ENCODE measurements around the gene SLC35F3.

GRCh38 chr1:234371414-234371813 lies 466.9 kb downstream of the SLC35F3 start:
- TF ChIP-seq POLR2A (IDR thresholded peaks at IDR 0.05) (no peak), CTCF (IDR thresholded peaks at IDR 0.05) (no peak)

Data from Peyer's patch (tissue), 4 donors.